NOMO-1 treated with dmso at 0.1 percent for 144 hours (cell line): ENCODE data around the gene ASCC1.
"Not testable (repeated sequence)": the region's sequence is repeated elsewhere in the genome, so short reads cannot be mapped to it uniquely, and the experiment has no call there.

Source experiments
- DNase-seq: peaks from one replicate; lab custom pipeline; 2025; ENCODE audit not compliant: unreplicated experiment; lab: John Stamatoyannopoulos, UW

The ASCC1 gene

DNA sequence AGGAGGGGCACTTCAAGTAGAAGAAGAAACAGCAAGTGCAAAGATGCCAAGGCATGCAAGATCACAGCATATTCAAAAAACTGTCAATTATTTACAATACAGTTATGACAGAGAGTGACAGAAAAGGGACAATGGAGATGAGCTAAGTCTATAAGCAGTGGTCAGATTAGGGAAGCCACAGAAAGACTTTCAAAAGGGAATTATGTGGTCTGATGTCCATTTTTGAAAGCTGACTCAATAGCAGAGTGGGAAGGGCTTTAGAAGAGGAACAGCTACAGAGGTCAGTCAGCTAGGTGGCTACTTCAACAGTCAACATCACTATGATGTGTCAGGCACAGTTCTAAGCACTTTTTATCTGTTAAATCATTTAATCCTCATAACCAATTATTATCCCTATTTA lies 82.6 kb downstream of the ASCC1 start:
- DNase-seq = no peak

DNA sequence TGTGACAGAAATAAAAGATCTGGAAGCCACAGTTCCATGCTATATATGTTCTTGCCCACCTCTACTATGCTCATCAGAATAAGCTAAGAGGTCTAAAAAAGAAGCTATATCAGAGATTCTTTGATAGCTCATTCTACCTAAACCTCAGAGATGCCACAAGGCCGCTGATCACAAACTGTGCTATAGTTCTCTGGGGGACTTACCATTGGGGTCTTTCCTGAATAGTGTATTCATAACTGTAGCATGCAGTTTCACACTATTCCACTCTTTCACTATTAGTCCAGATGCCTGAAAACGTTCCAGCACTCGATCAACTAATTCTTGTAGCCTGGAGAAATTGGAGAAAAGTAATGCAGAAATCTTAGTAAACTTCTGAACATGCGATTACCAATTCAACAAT lies 83.2 kb downstream of the ASCC1 start:
- DNase-seq = no peak

DNA sequence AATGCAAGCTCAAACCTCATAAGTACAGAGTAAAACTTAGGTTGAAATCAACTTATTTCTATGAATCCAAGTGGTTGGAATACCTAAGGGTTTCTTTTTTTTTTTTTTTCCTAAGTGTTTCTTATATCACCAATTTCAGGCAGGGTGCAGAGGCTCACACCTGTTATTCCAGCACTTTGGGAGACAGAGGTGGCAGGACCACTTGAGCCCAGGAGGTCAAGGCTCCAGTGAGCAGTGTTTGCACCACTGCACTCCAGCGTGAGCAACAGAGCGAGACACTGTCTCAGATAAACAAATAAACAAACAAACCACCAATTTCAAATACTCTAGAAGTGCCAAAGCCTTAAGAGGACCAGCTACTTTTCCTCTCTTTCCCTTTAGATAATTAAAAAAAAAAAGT lies 88.5 kb downstream of the ASCC1 start:
- DNase-seq = no peak

DNA sequence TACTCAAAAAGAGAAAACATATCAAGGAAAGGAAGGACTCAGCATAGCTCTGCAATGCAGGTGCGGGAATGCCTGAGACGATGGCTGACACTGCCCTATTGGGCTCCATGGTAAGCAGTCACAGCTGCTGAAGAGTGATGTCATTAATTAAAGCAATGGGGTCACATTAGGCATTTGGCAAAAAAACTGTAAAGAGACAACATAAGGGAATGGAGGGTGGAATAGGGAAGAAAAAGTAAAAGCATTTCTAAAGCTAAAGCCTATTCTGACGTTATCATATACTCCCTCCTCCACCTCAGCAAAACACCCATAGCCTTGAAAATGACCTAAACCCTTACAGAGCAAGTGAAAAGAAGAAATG lies 89.2 kb downstream of the ASCC1 start:
- DNase-seq = no peak

DNA sequence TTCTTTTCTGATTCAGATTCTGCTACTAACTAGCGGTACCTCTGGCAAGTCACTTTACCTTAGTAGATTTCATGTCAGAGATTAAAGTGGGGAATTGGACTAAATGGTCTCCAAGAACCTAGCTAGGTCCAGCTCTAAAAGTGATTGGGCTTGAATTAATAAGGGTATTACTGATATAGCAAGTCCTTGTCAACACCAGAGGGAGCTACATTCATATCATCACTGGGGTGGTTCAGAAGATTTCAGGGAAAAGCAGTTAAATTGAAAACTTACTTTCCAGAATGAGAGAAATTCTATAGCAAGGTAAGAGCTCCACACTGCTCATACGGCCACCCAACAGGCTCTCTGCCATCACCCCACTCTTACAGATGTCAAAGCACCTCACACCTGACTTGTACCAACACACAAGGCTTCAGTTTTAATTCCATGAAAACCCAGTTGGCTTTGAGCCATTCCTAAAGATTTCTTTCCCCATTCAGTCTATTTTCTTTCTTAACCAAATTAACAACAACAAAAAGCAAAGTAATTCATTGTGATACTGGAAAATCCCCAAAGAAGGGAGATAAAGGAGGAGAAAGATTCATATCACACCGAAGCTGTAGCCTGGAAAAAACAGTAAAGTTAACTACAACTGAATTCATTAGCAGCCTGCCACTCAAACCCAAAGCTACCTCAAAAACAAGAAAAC lies 89.7 kb downstream of the ASCC1 start:
- no peak for DNase-seq

DNA sequence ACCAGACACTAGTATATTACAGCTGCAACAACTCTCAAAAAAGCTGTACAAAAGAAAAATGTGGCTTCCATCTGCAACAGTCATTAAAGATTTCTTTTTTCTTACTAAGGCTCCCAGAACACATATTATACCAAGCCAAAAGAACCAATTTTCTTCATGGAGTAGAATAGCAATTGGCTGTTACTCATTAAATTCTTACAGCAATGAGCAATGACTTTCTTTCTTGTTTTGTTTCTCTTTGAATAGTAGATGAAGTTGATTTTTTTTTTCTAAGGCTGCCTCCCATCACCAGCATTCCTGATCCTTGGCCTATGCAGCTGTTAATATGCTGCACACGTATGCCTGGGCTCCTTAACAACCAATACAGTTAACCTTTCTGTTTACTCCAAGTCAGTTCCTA lies 91.1 kb downstream of the ASCC1 start:
- no peak for DNase-seq

DNA sequence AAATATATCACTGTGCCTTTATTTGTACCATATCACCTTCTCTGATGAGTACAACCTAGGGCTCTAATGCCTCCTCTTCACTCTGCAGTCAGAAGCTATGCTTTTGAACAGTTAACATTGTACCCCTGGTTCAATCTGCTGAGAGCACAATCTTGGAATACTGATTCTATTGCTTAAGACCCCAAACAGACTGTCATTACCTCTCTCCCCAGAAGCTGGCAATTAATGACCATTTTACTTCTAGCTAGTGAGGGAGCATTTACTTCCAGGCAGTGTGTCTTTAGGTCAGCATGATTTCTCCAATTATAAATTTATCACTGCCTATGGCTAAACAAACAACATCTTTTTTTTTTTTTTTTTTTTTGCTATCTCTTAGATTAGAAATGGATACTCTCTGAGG lies 91.7 kb downstream of the ASCC1 start:
- no peak for DNase-seq

DNA sequence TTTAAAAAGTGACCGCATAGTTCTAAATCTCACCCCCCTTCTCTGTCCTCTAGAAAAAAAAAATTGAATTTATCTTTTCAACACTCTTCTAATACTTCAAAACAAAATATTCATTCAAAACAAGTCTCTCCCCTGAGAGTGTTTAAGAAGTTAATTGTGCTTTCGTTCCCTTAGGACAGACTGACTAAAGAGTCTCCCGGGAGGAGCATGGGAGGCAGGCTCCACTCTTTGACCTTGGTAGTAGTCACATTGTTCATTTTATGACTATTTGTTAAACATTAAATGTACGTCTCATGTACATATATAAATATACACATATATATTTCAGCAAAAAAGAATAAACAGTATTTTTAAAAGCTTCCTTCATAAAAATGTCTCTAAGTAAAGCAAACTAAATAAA lies 92.5 kb downstream of the ASCC1 start:
- DNase-seq = no peak

DNA sequence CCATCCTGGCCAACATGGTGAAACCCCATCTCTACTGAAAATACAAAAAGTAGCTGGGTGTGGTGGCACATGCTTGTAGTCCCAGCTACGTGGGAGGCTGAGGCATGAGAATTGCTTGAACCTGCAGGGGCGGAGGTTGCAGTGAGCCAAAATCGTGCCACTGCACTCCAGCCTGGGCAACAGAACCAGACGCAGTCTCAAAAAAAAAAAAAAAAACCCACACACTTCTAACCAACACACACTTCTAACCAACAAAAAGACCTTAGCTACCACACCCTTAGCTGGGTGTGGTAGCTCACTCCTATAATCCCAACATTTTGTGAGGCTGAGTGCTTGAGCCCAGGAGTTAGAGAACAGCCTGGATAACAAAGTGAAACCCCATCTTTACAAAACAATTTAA lies 93.9 kb downstream of the ASCC1 start:
- no peak for DNase-seq

DNA sequence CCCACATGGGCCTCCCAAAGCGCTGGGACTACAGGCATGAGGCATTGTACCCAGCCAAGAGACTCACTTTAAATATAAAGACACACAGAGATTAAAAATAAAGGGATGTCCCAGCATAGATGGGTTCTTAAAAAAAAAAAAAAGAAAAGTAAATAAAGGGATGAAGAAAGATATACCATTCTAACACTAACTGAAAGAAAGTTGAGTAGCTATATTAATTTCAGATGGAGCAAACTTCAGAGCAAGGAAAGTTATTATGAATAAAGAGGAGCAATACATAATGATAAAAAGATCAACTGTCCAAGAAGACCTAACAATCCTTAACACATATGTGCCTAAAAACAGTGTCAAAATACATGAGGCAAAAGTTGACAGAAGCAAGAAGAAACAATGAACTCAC lies 94.7 kb downstream of the ASCC1 start:
- DNase-seq = no peak

DNA sequence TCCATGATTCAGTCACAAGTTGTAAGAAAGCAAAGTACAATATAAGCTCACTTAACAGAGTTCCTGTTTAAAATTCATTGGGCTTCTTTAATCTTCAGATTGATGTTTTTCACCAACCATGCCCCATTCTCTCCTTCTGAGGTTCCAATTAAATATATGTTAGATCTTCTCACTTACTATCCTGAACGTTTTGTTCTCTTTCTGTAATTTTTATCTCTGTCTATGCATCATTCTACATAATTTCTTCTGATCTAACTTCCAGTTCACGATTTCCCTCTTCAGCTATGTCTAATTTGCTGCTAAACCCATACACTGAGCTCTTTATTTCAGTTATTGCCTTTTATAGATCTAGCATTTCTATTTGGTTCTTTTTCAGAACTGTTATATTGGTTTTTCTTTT lies 99.7 kb downstream of the ASCC1 start:
- DNase-seq = no peak

DNA sequence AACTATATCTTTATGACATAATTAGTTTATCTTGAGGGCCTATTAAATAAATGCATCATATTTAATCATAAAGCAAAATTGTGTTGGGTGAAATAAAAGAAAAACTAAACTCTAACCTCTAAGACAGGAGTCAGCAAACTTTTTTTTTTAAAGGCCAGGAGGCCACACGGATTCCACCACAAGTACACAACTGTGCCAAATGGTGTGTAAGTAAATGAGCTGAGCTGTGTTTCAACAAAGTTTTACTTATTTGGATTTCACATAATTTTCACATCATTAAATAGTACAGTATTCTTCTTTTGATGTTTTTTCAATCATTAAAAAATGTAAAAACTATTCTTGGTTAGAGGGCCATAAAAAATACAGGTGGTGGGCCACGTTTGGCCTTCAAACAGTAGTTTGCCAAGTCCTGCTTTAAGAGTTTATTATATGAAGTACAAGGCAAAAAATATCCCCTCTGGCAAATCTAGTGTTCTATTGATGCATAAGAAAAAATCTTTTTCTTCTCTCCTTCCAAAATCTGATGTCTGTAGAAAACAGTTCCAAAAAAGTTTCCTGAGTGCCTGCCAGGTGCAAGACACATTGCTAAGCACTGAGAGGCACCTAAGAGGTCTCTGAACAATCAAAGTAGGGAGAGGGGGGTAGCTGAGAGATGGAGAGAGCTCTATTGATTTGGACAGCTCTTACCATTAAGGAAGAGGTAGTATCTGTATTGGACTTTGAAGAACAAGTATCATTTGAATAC lies 101.2 kb downstream of the ASCC1 start:
- no peak for DNase-seq

DNA sequence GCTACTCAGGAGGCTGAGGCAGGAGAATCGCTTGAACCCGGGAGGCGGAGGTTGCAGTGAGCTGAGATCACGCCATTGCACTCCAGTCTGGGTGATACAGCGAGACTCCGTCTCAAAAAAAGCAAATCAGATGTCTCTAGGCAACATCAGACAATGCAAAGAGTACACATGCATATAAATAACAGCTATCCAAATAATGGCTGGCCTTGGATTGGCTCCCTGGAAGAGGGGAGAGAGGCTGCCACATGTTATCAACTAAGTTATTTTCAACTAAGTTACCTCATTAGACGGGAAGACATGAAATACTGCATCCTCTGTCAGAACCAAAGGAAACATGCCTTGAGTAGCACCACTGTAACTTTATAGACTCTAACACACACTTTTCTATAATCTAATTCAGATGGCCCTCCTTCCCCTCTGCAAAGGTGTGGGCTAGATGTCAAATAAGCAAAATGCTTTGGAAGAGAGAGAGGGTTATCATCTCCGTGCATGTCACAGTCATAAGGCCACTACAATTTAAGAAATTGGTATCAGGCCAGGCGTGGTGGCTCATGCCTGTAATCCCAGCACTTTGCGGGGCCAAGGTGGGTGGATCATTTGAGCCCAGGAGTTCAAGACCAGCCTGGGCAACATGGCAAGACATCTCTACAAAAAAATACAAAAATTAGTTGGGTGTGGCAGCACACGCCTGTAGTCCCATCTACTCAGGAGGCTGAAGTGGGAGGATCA lies 105.2 kb downstream of the ASCC1 start:
- DNase-seq = no peak

DNA sequence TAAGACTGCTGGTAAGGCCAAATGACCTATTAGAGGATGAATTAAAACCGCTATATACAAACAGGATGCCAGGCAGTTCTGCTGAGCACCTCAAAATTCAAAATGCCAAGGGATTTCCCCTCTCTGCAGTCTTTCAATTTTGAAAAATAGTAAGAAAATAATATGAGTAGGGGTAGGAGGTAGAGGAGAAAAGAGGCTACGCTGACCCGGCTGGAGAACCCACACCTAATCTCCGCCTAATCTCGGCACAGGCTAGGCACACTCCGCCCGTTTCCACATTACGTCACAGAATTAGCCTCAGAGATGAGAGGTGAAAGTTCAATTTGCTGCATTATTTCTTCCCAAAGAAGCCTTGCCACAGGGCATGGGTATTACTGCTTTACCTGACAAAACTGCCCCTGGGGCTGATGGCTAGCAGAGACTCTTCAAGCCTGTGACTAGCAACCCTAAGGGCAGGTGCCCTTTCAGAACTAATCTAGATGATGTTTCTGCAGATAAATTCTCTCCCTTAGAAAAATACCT lies 106.4 kb downstream of the ASCC1 start:
- no peak for DNase-seq

DNA sequence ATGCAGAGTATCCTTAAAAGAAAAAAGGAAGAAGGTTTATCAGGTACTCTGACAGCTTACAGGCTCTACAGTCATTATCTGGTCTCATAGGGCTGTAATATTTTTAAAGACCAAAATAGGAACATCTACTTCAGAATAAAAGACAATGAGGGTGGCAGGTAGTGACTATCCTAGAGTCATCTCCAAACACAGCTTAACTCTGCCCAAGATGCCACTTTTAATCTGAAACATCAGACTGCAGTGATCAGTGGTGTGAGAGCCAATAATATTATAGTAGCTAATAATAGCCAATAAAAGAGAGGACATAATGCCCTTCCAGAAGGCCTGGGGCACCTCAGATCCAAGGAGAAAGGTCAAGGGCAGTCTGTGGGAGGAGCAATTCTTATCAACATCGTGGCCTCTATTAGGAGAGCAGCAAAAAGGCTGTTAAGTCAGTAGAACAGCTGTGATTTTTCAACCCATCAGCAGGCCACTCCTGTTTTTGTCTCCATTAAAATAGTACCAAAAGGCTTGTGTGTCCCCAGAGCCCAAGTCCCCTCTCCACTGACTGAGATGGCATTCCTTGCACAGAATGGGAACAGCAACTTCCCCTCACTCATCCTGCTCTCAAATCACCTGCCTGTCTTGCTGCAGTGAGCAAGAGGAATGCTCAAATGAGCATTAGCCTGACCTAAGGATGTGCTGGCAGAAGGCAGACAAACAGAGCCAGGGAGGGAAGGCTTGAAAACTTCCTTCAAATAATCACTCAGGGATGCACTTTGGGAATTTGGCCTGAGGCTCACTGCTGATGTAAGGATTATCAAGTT lies 107.0 kb downstream of the ASCC1 start:
- no peak for DNase-seq

DNA sequence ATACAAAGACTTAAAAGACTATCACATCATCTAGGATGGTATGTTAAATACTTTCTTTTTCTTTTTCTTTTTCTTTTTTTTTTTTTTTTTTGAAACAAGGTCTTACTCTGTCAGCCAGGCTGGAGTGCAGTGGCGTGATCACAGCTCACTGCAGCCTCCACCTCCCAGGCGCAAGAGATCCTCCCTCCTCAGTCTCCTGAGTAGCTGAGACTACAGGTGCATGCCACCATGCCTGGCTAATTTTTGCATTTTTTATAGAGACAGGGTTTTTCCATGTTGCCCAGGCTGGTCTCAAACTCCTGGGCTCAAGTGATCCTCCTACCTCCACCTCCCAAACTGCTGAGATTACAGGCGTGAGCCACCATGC lies 108.1 kb downstream of the ASCC1 start:
- DNase-seq = not testable (repeated sequence)

DNA sequence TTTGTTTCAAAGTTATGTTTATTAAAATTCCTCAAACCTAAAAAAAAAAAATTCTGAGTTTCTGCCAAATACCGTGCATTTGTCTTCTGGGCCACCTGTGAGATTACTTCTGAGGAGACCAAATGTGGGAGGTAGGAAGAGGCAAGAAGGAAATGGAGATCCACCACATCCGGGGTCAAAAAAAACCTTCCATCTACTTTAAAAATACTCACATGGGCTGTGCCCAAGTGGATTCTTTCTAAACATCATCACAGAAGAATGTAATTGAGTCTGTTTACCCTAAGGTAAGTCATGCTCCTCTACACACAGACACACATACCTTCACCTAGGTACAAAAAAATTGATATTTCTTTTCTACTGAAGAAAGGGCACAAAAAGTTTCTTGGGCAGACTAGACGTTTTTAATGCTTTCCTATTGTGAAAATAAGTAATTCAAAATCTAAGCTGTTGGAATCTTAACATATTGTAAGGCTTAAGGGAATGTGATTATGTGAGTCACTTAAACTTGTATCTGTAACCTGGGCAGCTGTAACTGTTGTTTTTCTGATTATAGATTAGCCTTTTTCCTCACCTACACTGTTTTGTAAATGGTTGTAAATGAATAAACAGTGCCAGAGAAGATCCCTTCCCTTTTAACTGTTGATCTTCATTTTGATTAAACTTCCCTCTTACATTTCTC lies 108.6 kb downstream of the ASCC1 start:
- no peak for DNase-seq

DNA sequence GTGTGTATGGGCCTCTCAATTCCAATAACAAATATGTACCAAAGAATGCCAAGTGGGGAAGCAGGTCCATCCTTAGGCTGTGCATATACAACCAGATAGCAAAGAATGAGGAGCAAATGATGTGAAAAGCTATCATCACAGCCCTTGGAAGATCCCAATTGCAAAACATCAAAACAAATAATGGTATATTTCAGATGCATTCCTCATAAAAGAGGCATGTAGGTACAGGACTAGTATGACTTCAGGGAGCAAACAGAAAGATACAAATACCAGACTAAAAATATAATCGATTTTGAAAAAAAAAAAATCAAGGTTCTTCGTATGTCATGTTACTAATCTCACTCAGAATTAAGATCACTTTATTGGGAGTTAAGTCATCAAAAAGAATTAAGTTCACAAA lies 109.2 kb downstream of the ASCC1 start:
- DNase-seq = no peak

DNA sequence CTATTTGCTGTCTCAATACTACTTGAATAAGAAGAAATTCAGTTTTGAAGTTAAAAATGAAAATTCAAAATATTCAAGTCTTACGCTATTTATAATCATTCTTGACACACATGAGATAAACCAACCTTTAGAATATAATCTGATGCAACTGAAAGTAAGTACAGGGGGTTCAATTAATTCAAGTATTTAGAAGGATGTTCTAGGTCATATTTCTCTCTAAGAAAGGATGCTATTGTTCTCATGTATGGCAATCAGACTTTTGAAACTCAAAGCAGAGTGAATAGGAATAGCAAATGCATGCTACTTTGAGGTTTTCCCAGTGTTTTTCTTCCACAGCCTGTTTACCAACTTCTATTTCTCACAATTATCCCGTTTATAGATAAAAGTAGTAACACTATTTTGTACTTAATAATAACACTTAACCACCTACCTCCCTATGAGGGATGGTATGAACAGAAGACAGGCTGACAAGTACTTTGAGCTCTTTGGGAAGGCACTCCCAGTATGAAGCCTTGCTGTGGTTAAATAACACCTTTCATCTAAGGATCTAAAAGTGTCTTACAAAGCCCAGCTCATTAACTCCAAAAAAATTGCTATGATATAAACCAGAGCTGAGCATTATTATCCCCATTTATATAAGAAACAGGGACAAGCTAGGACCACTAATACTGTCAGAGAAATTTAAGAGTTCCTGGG lies 109.8 kb downstream of the ASCC1 start:
- no peak for DNase-seq

DNA sequence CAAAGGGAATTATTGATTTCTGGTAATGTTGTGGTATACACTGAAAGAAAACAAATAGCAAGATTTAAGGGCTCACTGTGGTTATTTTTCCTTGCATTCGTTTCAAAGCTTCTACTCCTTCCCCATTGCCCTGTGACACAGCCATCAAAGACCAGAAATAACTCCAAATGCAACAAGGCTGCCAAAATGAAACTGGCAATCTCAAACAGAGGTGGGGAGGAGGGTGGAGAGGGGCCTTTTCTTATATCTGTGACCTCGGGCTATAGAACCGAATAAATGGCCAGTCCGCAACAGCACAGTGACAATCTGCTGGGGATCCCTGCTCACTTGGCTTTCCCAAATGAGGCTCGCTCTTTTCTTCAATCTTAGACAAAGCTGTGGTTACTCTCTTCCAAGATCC lies 110.4 kb downstream of the ASCC1 start:
- DNase-seq = no peak
